NB4 (cell line): ENCODE results near the gene SYT12.

ENCODE experiments used
- MYC ChIP-seq: IDR thresholded peaks from 2 replicates; pipeline ENCODE4 v1.6.1; 2011; ENCODE audit warnings: low read depth, low read length
- POLR2A ChIP-seq: IDR thresholded peaks from 2 replicates; pipeline ENCODE4 v1.6.1; 2011; ENCODE audit warnings: mild to moderate bottlenecking; ENCODE audit not compliant: insufficient read length; ENCODE audit errors: extremely low read depth
- TF ChIP-seq, protein P1 (sequence below): IDR thresholded peaks from one replicate; pipeline ENCODE4 v1.5.1; 2012; ENCODE audit warnings: low read depth, low read length
- TF ChIP-seq, protein P2 (sequence below): IDR thresholded peaks from 2 replicates; pipeline ENCODE4 v1.6.1; 2011; ENCODE audit warnings: low read depth, low read length

- no peak for TF ChIP-seq POLR2A
- TF ChIP-seq, protein P1, sequence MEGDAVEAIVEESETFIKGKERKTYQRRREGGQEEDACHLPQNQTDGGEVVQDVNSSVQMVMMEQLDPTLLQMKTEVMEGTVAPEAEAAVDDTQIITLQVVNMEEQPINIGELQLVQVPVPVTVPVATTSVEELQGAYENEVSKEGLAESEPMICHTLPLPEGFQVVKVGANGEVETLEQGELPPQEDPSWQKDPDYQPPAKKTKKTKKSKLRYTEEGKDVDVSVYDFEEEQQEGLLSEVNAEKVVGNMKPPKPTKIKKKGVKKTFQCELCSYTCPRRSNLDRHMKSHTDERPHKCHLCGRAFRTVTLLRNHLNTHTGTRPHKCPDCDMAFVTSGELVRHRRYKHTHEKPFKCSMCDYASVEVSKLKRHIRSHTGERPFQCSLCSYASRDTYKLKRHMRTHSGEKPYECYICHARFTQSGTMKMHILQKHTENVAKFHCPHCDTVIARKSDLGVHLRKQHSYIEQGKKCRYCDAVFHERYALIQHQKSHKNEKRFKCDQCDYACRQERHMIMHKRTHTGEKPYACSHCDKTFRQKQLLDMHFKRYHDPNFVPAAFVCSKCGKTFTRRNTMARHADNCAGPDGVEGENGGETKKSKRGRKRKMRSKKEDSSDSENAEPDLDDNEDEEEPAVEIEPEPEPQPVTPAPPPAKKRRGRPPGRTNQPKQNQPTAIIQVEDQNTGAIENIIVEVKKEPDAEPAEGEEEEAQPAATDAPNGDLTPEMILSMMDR = no peak
- TF ChIP-seq, protein P2, sequence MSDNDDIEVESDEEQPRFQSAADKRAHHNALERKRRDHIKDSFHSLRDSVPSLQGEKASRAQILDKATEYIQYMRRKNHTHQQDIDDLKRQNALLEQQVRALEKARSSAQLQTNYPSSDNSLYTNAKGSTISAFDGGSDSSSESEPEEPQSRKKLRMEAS = no peak
- no peak for TF ChIP-seq MYC
These were observed 49.4 kb downstream of the SYT12 start for GRCh38 chr11:67072295-67072694.
